Endodermal cell (in vitro differentiated cells): Measurements from ENCODE around the gene MICALL2. TPM values are rescaled to one million over a fixed set of nuclear protein-coding genes. Genes with fewer than 3 reads are reported as not detected.
A peak's percentile ranks its signal among the peaks of the same experiment; 100 is the strongest.

Experiments used
- DNase-seq: peaks from one replicate; pipeline ENCODE4 v3.0.0-alpha.2; 2017
- H3K27ac ChIP-seq: 2 replicates; pipeline ENCODE4 v1.5.1; 2013; ENCODE audit warnings: mild to moderate bottlenecking, low read depth, low read length, moderate library complexity
- H3K27me3 ChIP-seq: 2 replicates; pipeline ENCODE4 v1.6.1; 2013; ENCODE audit warnings: mild to moderate bottlenecking, low read length, moderate library complexity; ENCODE audit not compliant: insufficient read depth, control insufficient read depth, poor library complexity, severe bottlenecking
- H3K36me3 ChIP-seq: 2 replicates; pipeline ENCODE4 v1.7.0; 2013; ENCODE audit warnings: mild to moderate bottlenecking, low read length, moderate library complexity; ENCODE audit not compliant: control insufficient read depth, insufficient read depth
- H3K4me1 ChIP-seq: one replicate; pipeline ENCODE4 v1.7.0; 2013; ENCODE audit warnings: low read length; ENCODE audit not compliant: control insufficient read depth, insufficient read depth
- H3K4me3 ChIP-seq: 2 replicates; pipeline ENCODE4 v1.5.1; 2013; ENCODE audit warnings: mild to moderate bottlenecking, low read length, moderate library complexity
- H3K9ac ChIP-seq: 2 replicates; pipeline ENCODE4 v1.6.1; 2013; ENCODE audit warnings: mild to moderate bottlenecking, low read length, moderate library complexity; ENCODE audit not compliant: poor library complexity, severe bottlenecking; ENCODE audit errors: extremely low read depth
- H3K9me3 ChIP-seq: 2 replicates; pipeline ENCODE4 v1.6.1; 2013; ENCODE audit warnings: mild to moderate bottlenecking, low read length, moderate library complexity; ENCODE audit not compliant: control insufficient read depth
- H3K27ac Mint-ChIP-seq: 2 replicates; pipeline ENCODE4 v1.8.0; 2020; ENCODE audit warnings: mixed read lengths
- H3K27me3 Mint-ChIP-seq: 2 replicates; pipeline ENCODE4 v1.8.0; 2021; ENCODE audit warnings: mild to moderate bottlenecking, mixed read lengths; ENCODE audit not compliant: insufficient read depth
- H3K36me3 Mint-ChIP-seq: 2 replicates; pipeline ENCODE4 v1.8.0; 2020; ENCODE audit warnings: low read depth, mixed read lengths
- H3K4me1 Mint-ChIP-seq: 2 replicates; pipeline ENCODE4 v1.8.0; 2020; ENCODE audit warnings: mixed read lengths
- H3K4me3 Mint-ChIP-seq: 2 replicates; pipeline ENCODE4 v1.8.0; 2020; ENCODE audit warnings: mild to moderate bottlenecking, moderate library complexity, mixed read lengths
- H3K9me3 Mint-ChIP-seq: 2 replicates; pipeline ENCODE4 v1.8.0; 2020; ENCODE audit warnings: mild to moderate bottlenecking, mixed read lengths
- CTCF ChIP-seq: fragments of 200-600 bp; sonication (generic); conservative IDR thresholded peaks from 2 replicates; pipeline ENCODE4 v1.5.0; 2021; ENCODE audit warnings: antibody characterized with exemption, mild to moderate bottlenecking
- WGBS, 2 experiments: methylation state at CpG; one replicate each; pipeline versions ENCODE4 v1.1.5 to v1.1.7; 2013; ENCODE audit warnings: missing lambda C conversion rate in 2 of 2, mixed read lengths in 1 of 2; ENCODE audit not compliant: insufficient coverage in 1 of 2, insufficient read length in 1 of 2; 5-methylcytosine and 5-hydroxymethylcytosine counted together
- total RNA-seq, 2 donors: library from RNA; stranded (reverse); fragmentation: NEBNext Ultra II Directional in 1 of 2; extraction: Animal tissue kit (Norgen Biotek cat#: 25700) in 1 of 2; gene quantifications; 2 replicates in 1 of 2; 3 replicates in 1 of 2; pipeline ENCODE4 v1.2.1, GENCODE V29; 2021

Gene MICALL2
- total RNA-seq, 2 donors from 2014 or later = 19.4 to 24.8 TPM

GRCh38 chr7:1473864-1474512, 14.7 kb upstream of the MICALL2 start:
- H3K4me1 ChIP-seq = no peaks in the 10 kb centered on the region
- TF ChIP-seq CTCF = peak; percentile 96
- 16 to 55% methylated on average over 7 to 37 of the region's 37 CpGs for WGBS, 2 experiments
- Mint-ChIP-seq H3K27me3 (no peaks in the 10 kb centered on the region), H3K9me3 (no peaks in the 10 kb centered on the region), H3K27ac (no peak overlapping the region), H3K4me3 (no peak overlapping the region), H3K4me1 (no peaks in the 10 kb centered on the region), H3K36me3 (peaks cover 24% of the 10 kb centered on the region)
- no peak overlapping the region for H3K27ac ChIP-seq
- H3K27me3 ChIP-seq = no peaks in the 10 kb centered on the region
- H3K9me3 ChIP-seq = no peaks in the 10 kb centered on the region
- H3K4me3 ChIP-seq = no peak overlapping the region
- H3K36me3 ChIP-seq = peaks cover 24% of the 10 kb centered on the region
- H3K9ac ChIP-seq = no peak overlapping the region
- DNase-seq = peak; percentile 98

GRCh38 chr7:1470901-1471300, 11.6 kb upstream of the MICALL2 start:
- 96% methylated on average over 19 to 21 of the region's 21 CpGs for WGBS, 2 experiments
- Histone ChIP-seq H3K4me1 (no peaks in the 10 kb centered on the region), H3K4me3 (no peak overlapping the region), H3K27ac (no peak overlapping the region), H3K9ac (no peak overlapping the region), H3K9me3 (no peaks in the 10 kb centered on the region), H3K27me3 (no peaks in the 10 kb centered on the region), H3K36me3 (peaks cover 24% of the 10 kb centered on the region)
- no peaks in the 10 kb centered on the region for H3K9me3 Mint-ChIP-seq
- no peak overlapping the region for H3K4me3 Mint-ChIP-seq
- no peak overlapping the region for H3K27ac Mint-ChIP-seq
- no peaks in the 10 kb centered on the region for H3K4me1 Mint-ChIP-seq
- no peak for DNase-seq
- no peak for TF ChIP-seq CTCF
- H3K36me3 Mint-ChIP-seq = peaks cover 20% of the 10 kb centered on the region
- no peaks in the 10 kb centered on the region for H3K27me3 Mint-ChIP-seq

- peaks cover 10% of the 10 kb centered on the region for H3K36me3 Mint-ChIP-seq
- DNase-seq = no peak
- H3K9ac ChIP-seq = no peak overlapping the region
- no peak for TF ChIP-seq CTCF
- H3K27me3 Mint-ChIP-seq = no peaks in the 10 kb centered on the region
- H3K4me1 Mint-ChIP-seq = no peaks in the 10 kb centered on the region
- no peaks in the 10 kb centered on the region for H3K4me1 ChIP-seq
- H3K4me3 Mint-ChIP-seq = no peak overlapping the region
- no peaks in the 10 kb centered on the region for H3K9me3 ChIP-seq
- no peak overlapping the region for H3K4me3 ChIP-seq
- 96% methylated on average over 12 to 24 of the region's 24 CpGs for WGBS, 2 experiments
- H3K36me3 ChIP-seq = peaks cover 15% of the 10 kb centered on the region
- peak overlapping the region; percentile 7 for H3K27ac ChIP-seq
- no peaks in the 10 kb centered on the region for H3K27me3 ChIP-seq
- H3K9me3 Mint-ChIP-seq = no peaks in the 10 kb centered on the region
- H3K27ac Mint-ChIP-seq = no peak overlapping the region
Measured at GRCh38 chr7:1468643-1469298, 9.5 kb upstream of the MICALL2 start.
